GM23338 (cell line): ENCODE measurements around the gene AKAP13.

Experiments used
- CREB1 ChIP-seq: fragments of 250-450 bp; sonication (Bioruptor Pico); IDR thresholded peaks from 2 replicates; pipeline ENCODE4 v1.5.0; 2020; ENCODE audit warnings: low read depth, mild to moderate bottlenecking, moderate library complexity
- CTCF ChIP-seq, 2 experiments: fragments of 200-600 bp in 1 of 2; sonication (generic) in 1 of 2; conservative IDR thresholded peaks; 2 replicates each; pipeline versions ENCODE4 v1.5.1 to v1.6.1; 2016 to 2017; ENCODE audit warnings: antibody characterized with exemption in 2 of 2, low read depth in 2 of 2, mild to moderate bottlenecking in 2 of 2, moderate library complexity in 1 of 2
- EZH2 ChIP-seq: fragments of 200-600 bp; sonication (generic); IDR thresholded peaks from one replicate; pipeline ENCODE4 v1.8.0; 2017; ENCODE audit warnings: antibody characterized with exemption, mild to moderate bottlenecking, low read depth; ENCODE audit not compliant: unreplicated experiment
- EZH2phosphoT487 ChIP-seq: fragments of 200-600 bp; sonication (generic); IDR thresholded peaks from one replicate; pipeline ENCODE4 v1.8.1; 2018; ENCODE audit warnings: antibody characterized with exemption; ENCODE audit not compliant: unreplicated experiment
- JUNB ChIP-seq: IDR thresholded peaks from one replicate; pipeline ENCODE4 v1.6.1; 2016; ENCODE audit warnings: antibody characterized with exemption; ENCODE audit not compliant: unreplicated experiment
- NANOG ChIP-seq: IDR thresholded peaks from 2 replicates; pipeline ENCODE4 v1.6.1; 2016; ENCODE audit warnings: antibody characterized with exemption, borderline replicate concordance
- POLR2AphosphoS5 ChIP-seq: IDR thresholded peaks from 2 replicates; pipeline ENCODE4 v1.6.1; 2016; ENCODE audit warnings: antibody characterized with exemption, low read depth
- REST ChIP-seq: IDR thresholded peaks from one replicate; pipeline ENCODE4 v1.6.1; 2018; ENCODE audit warnings: antibody characterized with exemption; ENCODE audit not compliant: unreplicated experiment
- STAT1 ChIP-seq: IDR thresholded peaks from one replicate; pipeline ENCODE4 v1.6.1; 2016; ENCODE audit warnings: antibody characterized with exemption; ENCODE audit not compliant: unreplicated experiment

- TF ChIP-seq CTCF (conservative IDR thresholded peaks at IDR 0.05; ENCODE audit: low read depth in 2 of 2) (no peak), REST (no peak), POLR2AphosphoS5 (no peak), EZH2phosphoT487 (no peak), EZH2 (no peak), NANOG (no peak), JUNB (no peak), STAT1 (no peak), CREB1 (CRISPR knock-in tag) (no peak)
Observed at GRCh38 chr15:85518979-85519761, 138.8 kb downstream of the AKAP13 start.
